ENCODE measurements around the gene TIMM9.
"Not testable (repeated sequence)": the region's sequence is repeated elsewhere in the genome, so short reads cannot be mapped to it uniquely, and the experiment has no call there.

Gene TIMM9

DNA sequence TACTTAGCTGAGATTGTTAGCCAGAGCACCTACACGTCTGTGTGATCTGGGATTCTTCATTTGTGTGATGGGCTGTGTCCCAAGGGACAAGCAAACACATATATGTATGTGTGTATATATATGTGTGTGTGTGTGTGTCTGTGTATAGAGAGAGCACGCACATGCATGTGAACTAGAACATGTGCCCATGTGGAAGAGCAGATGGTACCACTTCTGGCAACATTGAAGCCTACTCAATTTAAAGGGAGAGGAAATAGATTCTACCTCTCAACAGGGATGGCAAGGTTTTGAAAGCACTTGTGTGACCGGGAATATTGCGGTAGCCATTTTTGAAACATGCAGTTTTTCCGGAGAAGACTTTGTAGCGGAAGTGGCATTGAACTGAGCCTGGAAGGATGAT, 30.2 kb downstream of the TIMM9 start:
- FAIRE-seq = no peak

GRCh38 chr14:58395812-58396788, 31.2 kb downstream of the TIMM9 start, which contains the start of gene TOMM20L:
Gene TOMM20L, plus strand, starts transcription at chr14:58395930. Its CDS starts 28 bp downstream, at chr14:58395958.
- no peak for FAIRE-seq

GRCh38 chr14:58395562-58395811, 31.8 kb downstream of the TIMM9 start:
- FAIRE-seq = no peak

- FAIRE-seq = no peak
Observed at GRCh38 chr14:58390830-58391229, 36.5 kb downstream of the TIMM9 start.

GRCh38 chr14:58376791-58377190, 50.5 kb downstream of the TIMM9 start:
- no peak for FAIRE-seq

- FAIRE-seq = no peak
Observed at GRCh38 chr14:58368956-58369355, 58.4 kb downstream of the TIMM9 start.

DNA sequence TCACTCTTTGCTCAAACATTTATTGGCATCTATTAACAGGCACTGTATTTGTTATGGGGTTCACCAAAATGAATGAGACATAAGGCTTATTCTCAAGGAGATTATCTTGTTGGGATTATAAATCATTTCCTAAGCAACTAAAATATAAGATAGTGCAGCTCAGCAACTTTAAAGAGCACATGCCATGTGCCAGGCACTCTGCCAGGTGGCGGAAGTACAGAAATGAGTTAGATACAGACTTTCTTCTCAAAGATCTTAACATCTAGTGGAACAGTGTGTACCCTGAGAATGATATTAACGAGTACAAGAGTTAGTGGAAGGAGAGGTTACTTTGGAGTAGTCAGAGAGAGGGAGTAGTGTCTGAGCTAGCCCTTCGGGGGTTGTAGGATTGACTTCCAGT, 60.0 kb downstream of the TIMM9 start:
- FAIRE-seq = no peak

GRCh38 chr14:58364316-58364715, 63.0 kb downstream of the TIMM9 start:
- FAIRE-seq = no peak

DNA sequence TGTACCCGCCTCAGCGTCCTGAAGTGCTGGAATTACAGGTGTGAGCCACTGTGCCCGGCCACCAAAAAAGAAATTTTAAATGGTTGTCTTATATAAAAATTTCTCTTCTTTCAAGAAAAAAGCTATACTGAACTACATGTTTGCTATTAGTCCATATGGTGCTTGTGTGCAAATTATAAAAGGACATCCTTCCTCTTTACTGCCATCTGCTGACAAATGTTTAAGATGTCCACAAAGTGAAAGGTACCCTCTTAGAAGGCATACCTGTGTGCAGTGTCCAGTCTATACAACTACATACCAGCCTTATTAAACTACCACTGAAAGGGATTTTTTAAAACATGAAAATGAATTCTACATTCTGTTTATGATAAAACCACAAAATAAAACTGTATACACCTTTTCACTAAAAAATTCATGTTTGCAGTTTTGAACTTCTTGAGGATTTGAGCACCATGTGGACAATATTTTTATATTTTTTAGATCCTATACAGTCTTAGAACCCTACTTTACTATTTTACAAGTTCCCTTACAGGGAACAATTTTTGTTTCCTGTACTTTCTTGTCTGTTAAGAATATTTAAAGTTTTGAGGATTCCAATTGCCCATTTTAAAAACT, 64.4 kb downstream of the TIMM9 start:
- no peak for FAIRE-seq

GRCh38 chr14:58362272-58362671, 65.1 kb downstream of the TIMM9 start:
- not testable (repeated sequence) for FAIRE-seq
